Trophoblast cell (in vitro differentiated cells and primary cell): ENCODE measurements around the gene PEX7.
A peak's percentile ranks its signal among the peaks of the same experiment; 100 is the strongest.
"Not testable (repeated sequence)": the region's sequence is repeated elsewhere in the genome, so short reads cannot be mapped to it uniquely, and the experiment has no call there.

Experiments
- DNase-seq, 2 donors: peaks; one replicate each; pipeline ENCODE4 v3.0.0-alpha.2; 2016
- H2AFZ ChIP-seq: 2 replicates; pipeline ENCODE4 v1.6.1; 2013; ENCODE audit warnings: low read length, moderate library complexity, mild to moderate bottlenecking; ENCODE audit not compliant: insufficient read depth, poor library complexity
- H2AK5ac ChIP-seq: 2 replicates; pipeline ENCODE4 v1.6.1; 2013; ENCODE audit warnings: mild to moderate bottlenecking, low read length
- H2BK120ac ChIP-seq: 2 replicates; pipeline ENCODE4 v1.6.1; 2013; ENCODE audit warnings: low read length, mild to moderate bottlenecking, moderate library complexity; ENCODE audit not compliant: insufficient read depth, poor library complexity
- H2BK12ac ChIP-seq: 2 replicates; pipeline ENCODE4 v1.6.1; 2013; ENCODE audit warnings: mild to moderate bottlenecking, low read length, moderate library complexity
- H2BK5ac ChIP-seq: 2 replicates; pipeline ENCODE4 v1.6.1; 2013; ENCODE audit warnings: low read length, low read depth, moderate library complexity, mild to moderate bottlenecking; ENCODE audit not compliant: poor library complexity
- H3K14ac ChIP-seq: 2 replicates; pipeline ENCODE4 v1.6.1; 2013; ENCODE audit warnings: mild to moderate bottlenecking, low read length
- H3K18ac ChIP-seq: 2 replicates; pipeline ENCODE4 v1.6.1; 2013; ENCODE audit warnings: mild to moderate bottlenecking, low read length
- H3K23ac ChIP-seq: 2 replicates; pipeline ENCODE4 v1.6.1; 2013; ENCODE audit warnings: low read length
- H3K27ac ChIP-seq: 2 replicates; pipeline ENCODE4 v1.5.1; 2013; ENCODE audit warnings: low read depth, mild to moderate bottlenecking, inconsistent platforms, low read length, moderate library complexity
- H3K27me3 ChIP-seq: 2 replicates; pipeline ENCODE4 v1.6.1; 2013; ENCODE audit warnings: inconsistent platforms, mild to moderate bottlenecking, low read length, moderate library complexity; ENCODE audit not compliant: insufficient read depth
- H3K36me3 ChIP-seq, 2 experiments: 1 replicate in 1 of 2; 2 replicates in 1 of 2; pipeline ENCODE4 v1.6.1; 2013; ENCODE audit warnings: low read length in 2 of 2, mild to moderate bottlenecking in 2 of 2, moderate library complexity in 1 of 2; ENCODE audit not compliant: insufficient read depth in 2 of 2, control insufficient read depth in 1 of 2
- H3K4ac ChIP-seq: 2 replicates; pipeline ENCODE4 v1.6.1; 2013; ENCODE audit warnings: low read depth, mild to moderate bottlenecking, low read length, moderate library complexity
- H3K4me1 ChIP-seq, 2 experiments: 1 replicate in 1 of 2; 2 replicates in 1 of 2; pipeline ENCODE4 v1.6.1; 2013; ENCODE audit warnings: low read length in 2 of 2, mild to moderate bottlenecking in 2 of 2, moderate library complexity in 1 of 2; ENCODE audit not compliant: insufficient read depth in 2 of 2, control insufficient read depth in 1 of 2
- H3K4me2 ChIP-seq: 2 replicates; pipeline ENCODE4 v1.6.1; 2013; ENCODE audit warnings: inconsistent platforms, mild to moderate bottlenecking, low read length, moderate library complexity
- H3K4me3 ChIP-seq: 2 replicates; pipeline ENCODE4 v1.5.1; 2013; ENCODE audit warnings: mild to moderate bottlenecking, low read depth, low read length, inconsistent platforms
- H3K79me1 ChIP-seq: one replicate; pipeline ENCODE4 v1.6.1; 2013; ENCODE audit warnings: low read length
- H3K79me2 ChIP-seq: 2 replicates; pipeline ENCODE4 v1.6.1; 2013; ENCODE audit warnings: low read length, mild to moderate bottlenecking; ENCODE audit not compliant: control insufficient read depth, insufficient read depth, poor library complexity
- H3K9ac ChIP-seq: 2 replicates; pipeline ENCODE4 v1.6.1; 2013; ENCODE audit warnings: mild to moderate bottlenecking, low read length
- H3K9me3 ChIP-seq: 2 replicates; pipeline ENCODE4 v1.6.1; 2013; ENCODE audit warnings: low read depth, mild to moderate bottlenecking, control low read depth, inconsistent platforms, low read length; ENCODE audit not compliant: insufficient read depth
- H4K12ac ChIP-seq: 2 replicates; pipeline ENCODE4 v1.6.1; 2013; ENCODE audit warnings: low read depth, mild to moderate bottlenecking, low read length, moderate library complexity
- H4K8ac ChIP-seq: 2 replicates; pipeline ENCODE4 v1.6.1; 2013; ENCODE audit warnings: low read depth, mild to moderate bottlenecking, low read length, moderate library complexity
- H4K91ac ChIP-seq: one replicate; pipeline ENCODE4 v1.6.1; 2013; ENCODE audit warnings: low read depth, mild to moderate bottlenecking, low read length, moderate library complexity
- WGBS: extraction: QIAGEN DNeasy Blood & Tissue Kit; methylation state at CpG from one replicate; pipeline ENCODE4 v1.1.7; 2013; ENCODE audit warnings: missing lambda C conversion rate; ENCODE audit not compliant: insufficient read length, insufficient coverage; ENCODE audit errors: extremely low coverage; 5-methylcytosine and 5-hydroxymethylcytosine counted together

Gene PEX7

GRCh38 chr6:136788069-136788902 lies 34.1 kb upstream of the PEX7 start:
- no peak overlapping the region for H3K9ac ChIP-seq
- H3K4me2 ChIP-seq, result no peak overlapping the region
- H3K36me3 ChIP-seq, result no peaks in the 10 kb centered on the region
- no peak overlapping the region for H2AK5ac ChIP-seq
- no peak overlapping the region for H2AFZ ChIP-seq
- no peak overlapping the region for H3K23ac ChIP-seq
- peaks cover 3% of the 10 kb centered on the region for H3K79me2 ChIP-seq
- H3K79me1 ChIP-seq, result peaks cover 4% of the 10 kb centered on the region
- no peak overlapping the region for H2BK5ac ChIP-seq
- no peaks in the 10 kb centered on the region for H3K27me3 ChIP-seq
- H3K18ac ChIP-seq, result no peak overlapping the region
- H4K91ac ChIP-seq, result no peak overlapping the region
- H3K4me3 ChIP-seq, result no peak overlapping the region
- H4K8ac ChIP-seq, result no peak overlapping the region
- H3K14ac ChIP-seq, result no peak overlapping the region
- H3K27ac ChIP-seq, result no peak overlapping the region
- H3K9me3 ChIP-seq, result no peaks in the 10 kb centered on the region
- H2BK120ac ChIP-seq, result no peak overlapping the region
- no peak overlapping the region for H4K12ac ChIP-seq
- H3K4ac ChIP-seq, result no peak overlapping the region
- no peak overlapping the region for H2BK12ac ChIP-seq
- WGBS, result no CpG with 5 or more reads among the region's 7 CpGs
- peaks cover 0 to 11% of the 10 kb centered on the region in 2 experiments for H3K4me1 ChIP-seq
- DNase-seq, result peak in 1 of 2 donors; percentile 73

- H3K9me3 ChIP-seq, H3K79me1 ChIP-seq, H3K79me2 ChIP-seq, H3K4me1 ChIP-seq, H2BK5ac ChIP-seq, H4K12ac ChIP-seq, H3K9ac ChIP-seq, H3K23ac ChIP-seq, H2BK12ac ChIP-seq, H3K27ac ChIP-seq, DNase-seq, H2BK120ac ChIP-seq, H3K36me3 ChIP-seq, H4K91ac ChIP-seq, H3K27me3 ChIP-seq, H4K8ac ChIP-seq, H2AFZ ChIP-seq, H2AK5ac ChIP-seq, H3K4me2 ChIP-seq, H3K14ac ChIP-seq, H3K18ac ChIP-seq, H3K4ac ChIP-seq, H3K4me3 ChIP-seq: not testable (repeated sequence)
- no CpG with 5 or more reads among the region's 3 CpGs for WGBS
These were observed 33.0 kb upstream of the PEX7 start for GRCh38 chr6:136789440-136789839.

DNA sequence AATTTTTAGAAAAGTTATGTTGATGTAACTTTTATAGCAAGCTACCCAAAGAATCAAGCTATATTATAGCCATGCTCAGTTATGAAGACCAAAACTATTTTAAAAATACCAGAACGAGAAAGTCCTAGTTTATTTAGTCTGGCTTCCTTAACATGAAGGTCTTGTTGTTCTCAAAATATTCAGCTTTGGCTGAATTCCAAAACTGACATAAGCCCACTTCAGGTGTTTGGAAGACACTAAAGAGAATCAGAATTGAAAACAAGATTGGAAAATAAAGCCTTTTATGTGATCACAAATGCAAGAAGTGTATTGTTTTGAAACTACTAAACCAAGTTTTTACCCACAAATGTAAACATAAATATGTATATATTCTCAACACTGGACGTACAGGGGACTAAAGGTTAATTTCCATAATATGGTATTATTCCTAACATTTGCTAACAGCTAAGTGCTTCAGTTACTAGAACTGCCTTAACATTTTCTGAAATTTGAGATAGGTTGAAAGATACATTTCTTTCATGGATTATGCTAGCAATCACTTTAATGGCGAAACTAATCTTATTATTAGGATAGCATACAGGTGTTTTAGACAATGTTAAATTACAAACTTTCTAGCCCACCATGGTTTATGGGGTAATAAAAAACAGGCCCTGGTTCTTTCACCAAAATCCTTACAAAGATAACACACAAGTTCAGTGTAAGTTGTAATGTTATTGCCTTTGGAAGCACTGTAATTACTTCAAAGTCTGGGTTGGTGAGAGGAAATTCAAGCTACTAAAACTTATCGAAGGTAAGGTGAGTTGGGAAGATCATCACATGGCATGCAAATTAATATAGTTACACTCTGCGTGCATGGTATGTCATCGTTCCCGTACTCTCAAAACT lies 31.7 kb upstream of the PEX7 start:
- H3K27ac ChIP-seq, result no peak overlapping the region
- H3K9me3 ChIP-seq, result no peaks in the 10 kb centered on the region
- no peak overlapping the region for H3K23ac ChIP-seq
- no peak overlapping the region for H3K9ac ChIP-seq
- H2BK120ac ChIP-seq, result no peak overlapping the region
- H2BK12ac ChIP-seq, result no peak overlapping the region
- no peak overlapping the region for H3K4me3 ChIP-seq
- no peaks in the 10 kb centered on the region for H3K27me3 ChIP-seq
- no peak overlapping the region for H3K4ac ChIP-seq
- H3K36me3 ChIP-seq, result no peaks in the 10 kb centered on the region
- no CpG with 5 or more reads among the region's 7 CpGs for WGBS
- no peak overlapping the region for H2AK5ac ChIP-seq
- no peak overlapping the region for H4K8ac ChIP-seq
- H3K79me2 ChIP-seq, result peaks cover 3% of the 10 kb centered on the region
- DNase-seq, result no peak
- H3K79me1 ChIP-seq, result peaks cover 4% of the 10 kb centered on the region
- H2BK5ac ChIP-seq, result no peak overlapping the region
- H3K4me1 ChIP-seq, result peaks cover 0 to 7% of the 10 kb centered on the region in 2 experiments
- H2AFZ ChIP-seq, result no peak overlapping the region
- H3K4me2 ChIP-seq, result peak overlapping the region; percentile 68
- H4K91ac ChIP-seq, result no peak overlapping the region
- no peak overlapping the region for H3K14ac ChIP-seq
- H4K12ac ChIP-seq, result no peak overlapping the region
- no peak overlapping the region for H3K18ac ChIP-seq

GRCh38 chr6:136791296-136792094 lies 30.9 kb upstream of the PEX7 start:
- no peak overlapping the region for H2BK12ac ChIP-seq
- no peak overlapping the region for H4K12ac ChIP-seq
- WGBS, result no CpG with 5 or more reads among the region's 62 CpGs
- no peak overlapping the region for H3K9ac ChIP-seq
- no peaks in the 10 kb centered on the region for H3K27me3 ChIP-seq
- peak overlapping the region; percentile 11 for H4K8ac ChIP-seq
- peaks cover 3% of the 10 kb centered on the region for H3K79me2 ChIP-seq
- peak overlapping the region; percentile 4 for H3K18ac ChIP-seq
- H2AFZ ChIP-seq, result peak overlapping the region; percentile 56
- H3K4me3 ChIP-seq, result peak overlapping the region; percentile 80
- H3K14ac ChIP-seq, result peak overlapping the region; percentile 42
- no peak overlapping the region for H3K27ac ChIP-seq
- no peak overlapping the region for H2BK120ac ChIP-seq
- DNase-seq, result peak; percentile 48 to 69
- H4K91ac ChIP-seq, result no peak overlapping the region
- H3K36me3 ChIP-seq, result no peaks in the 10 kb centered on the region
- H3K79me1 ChIP-seq, result peaks cover 4% of the 10 kb centered on the region
- peaks cover 0 to 7% of the 10 kb centered on the region in 2 experiments for H3K4me1 ChIP-seq
- H3K4ac ChIP-seq, result no peak overlapping the region
- H3K9me3 ChIP-seq, result no peaks in the 10 kb centered on the region
- no peak overlapping the region for H2AK5ac ChIP-seq
- no peak overlapping the region for H2BK5ac ChIP-seq
- peak overlapping the region; percentile 68 for H3K4me2 ChIP-seq
- no peak overlapping the region for H3K23ac ChIP-seq
